Lower leg skin (tissue), 4 donors: ENCODE results near the gene TMEM31. TPM values are rescaled to one million over a fixed set of nuclear protein-coding genes. Genes with fewer than 3 reads are reported as not detected.
"Not testable (repeated sequence)": the region's sequence is repeated elsewhere in the genome, so short reads cannot be mapped to it uniquely, and the experiment has no call there.

Experiments
- DNase-seq, 2 donors: peaks; one replicate each; pipeline ENCODE4 v3.0.0-alpha.2; 2019; ENCODE audit warnings: low spot score in 2 of 2
- H3K4me3 ChIP-seq: fragments of 200-600 bp; sonication (generic); 2 replicates; pipeline ENCODE4 v1.5.1; 2017; ENCODE audit warnings: mild to moderate bottlenecking, low read depth; ENCODE audit not compliant: poor library complexity, severe bottlenecking
- POLR2A ChIP-seq, 2 donors: fragments of 450-650 bp; IDR thresholded peaks; one replicate each; pipeline ENCODE4 v1.6.1; 2016 to 2017; ENCODE audit warnings: antibody characterized with exemption in 2 of 2, mild to moderate bottlenecking in 1 of 2, moderate library complexity in 1 of 2
- WGBS, 2 donors: methylation state at CpG; one replicate each; pipeline ENCODE4 v1.1.5; 2018; 5-methylcytosine and 5-hydroxymethylcytosine counted together
- intact Hi-C: fragments of 100-400 bp; cut with DNase I; formaldehyde crosslinking; loops from one replicate; pipeline ENCODE4 v1.15.0; 2023; ENCODE audit warnings: low total_unique reads
- total RNA-seq, 4 donors: library from RNA; depleted of rRNA; stranded (reverse); fragments of >200 nt; gene quantifications; one replicate each; pipeline ENCODE4 v1.1.0, GENCODE V29; 2016
- TF ChIP-seq, protein P1 (sequence below), 3 donors: fragments of 450-650 bp; IDR thresholded peaks; one replicate each; pipeline ENCODE4 v1.5.1; 2016; ENCODE audit warnings: antibody characterized with exemption in 3 of 3, mild to moderate bottlenecking in 3 of 3, moderate library complexity in 2 of 3

Gene TMEM31
- total RNA-seq, 4 donors from 2014 or later: not detected

DNA sequence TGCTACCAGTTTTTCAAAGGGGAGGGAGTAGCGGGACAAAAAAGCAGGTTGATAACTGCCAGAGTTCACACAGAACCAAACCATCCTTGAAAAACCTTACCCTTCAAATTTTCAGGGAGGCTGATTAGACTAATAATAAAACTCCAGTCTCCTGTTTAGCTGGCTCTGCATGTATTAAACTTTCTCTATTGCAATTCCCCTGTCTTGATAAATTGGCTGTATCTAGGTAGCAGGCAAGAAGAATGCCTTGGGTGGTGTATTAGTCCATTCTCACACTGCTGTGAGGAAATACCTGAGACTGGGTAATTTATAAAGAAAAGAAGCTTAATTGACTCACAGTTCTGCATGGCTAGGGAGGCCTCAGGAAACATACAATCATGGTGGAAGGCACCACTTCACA lies 47.8 kb downstream of the TMEM31 start:
- intact Hi-C loops: no loop called here
- DNase-seq: no peak
- 93 to 95% methylated on average over 1 of the region's 1 CpG for WGBS, 2 donors
- H3K4me3 ChIP-seq: no peak overlapping the region
- TF ChIP-seq, protein P1, sequence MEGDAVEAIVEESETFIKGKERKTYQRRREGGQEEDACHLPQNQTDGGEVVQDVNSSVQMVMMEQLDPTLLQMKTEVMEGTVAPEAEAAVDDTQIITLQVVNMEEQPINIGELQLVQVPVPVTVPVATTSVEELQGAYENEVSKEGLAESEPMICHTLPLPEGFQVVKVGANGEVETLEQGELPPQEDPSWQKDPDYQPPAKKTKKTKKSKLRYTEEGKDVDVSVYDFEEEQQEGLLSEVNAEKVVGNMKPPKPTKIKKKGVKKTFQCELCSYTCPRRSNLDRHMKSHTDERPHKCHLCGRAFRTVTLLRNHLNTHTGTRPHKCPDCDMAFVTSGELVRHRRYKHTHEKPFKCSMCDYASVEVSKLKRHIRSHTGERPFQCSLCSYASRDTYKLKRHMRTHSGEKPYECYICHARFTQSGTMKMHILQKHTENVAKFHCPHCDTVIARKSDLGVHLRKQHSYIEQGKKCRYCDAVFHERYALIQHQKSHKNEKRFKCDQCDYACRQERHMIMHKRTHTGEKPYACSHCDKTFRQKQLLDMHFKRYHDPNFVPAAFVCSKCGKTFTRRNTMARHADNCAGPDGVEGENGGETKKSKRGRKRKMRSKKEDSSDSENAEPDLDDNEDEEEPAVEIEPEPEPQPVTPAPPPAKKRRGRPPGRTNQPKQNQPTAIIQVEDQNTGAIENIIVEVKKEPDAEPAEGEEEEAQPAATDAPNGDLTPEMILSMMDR (IDR thresholded peaks at IDR 0.05): no peak
- no peak for TF ChIP-seq POLR2A (IDR thresholded peaks at IDR 0.05)

DNA sequence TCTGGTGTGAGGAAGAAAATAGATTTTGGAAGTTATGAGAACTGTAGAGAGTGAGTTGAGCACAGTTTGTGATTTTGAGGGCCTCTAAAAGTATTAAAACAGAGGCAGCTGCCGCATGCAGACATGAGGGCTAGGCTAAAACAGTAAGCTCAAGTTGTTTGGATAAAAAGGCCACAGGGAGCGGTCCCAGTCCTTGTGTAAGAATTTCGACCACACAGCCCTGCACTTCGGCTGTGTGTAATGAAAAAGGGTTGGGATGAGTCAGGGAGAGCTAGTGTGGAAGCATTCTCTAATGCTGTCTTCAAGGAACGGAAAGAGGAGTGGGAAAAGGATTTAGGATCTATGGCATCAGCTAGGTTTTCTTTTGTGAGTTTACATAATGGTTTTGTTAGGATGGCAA lies 52.8 kb downstream of the TMEM31 start:
- DNase-seq, intact Hi-C loops, H3K4me3 ChIP-seq: not testable (repeated sequence)
- 72 to 83% methylated on average over 5 of the region's 5 CpGs for WGBS, 2 donors

Other genes starting within 250 kb of the TMEM31 start
- gene RAB40A, start 191.4 kb upstream of the TMEM31 start, total RNA-seq: under 1 TPM; 0.13 to 0.84 (median 0.38) TPM
- 10 to 100 TPM; 63.7 to 98.8 (median 80.4) TPM for gene TCEAL4, start 125.4 kb upstream of the TMEM31 start, total RNA-seq
- gene TCEAL3, start 102.9 kb upstream of the TMEM31 start, total RNA-seq: 10 to 100 TPM; 18.4 to 21.5 (median 19.5) TPM
- 10 to 100 TPM; 27.3 to 44.2 (median 38.6) TPM for gene TCEAL1, start 81.9 kb upstream of the TMEM31 start, total RNA-seq
- 100 to 1,000 TPM; 150 to 203 (median 193) TPM for gene MORF4L2, start 24.2 kb upstream of the TMEM31 start, total RNA-seq
- gene PLP1, start 65.9 kb downstream of the TMEM31 start, total RNA-seq: 10 to 100 TPM in 2 of 4 donors, 1 to 10 TPM in 2; 5.4 to 15.7 (median 10.6) TPM
- gene RAB9B, start 121.3 kb downstream of the TMEM31 start, total RNA-seq: under 1 TPM; 0.11 to 0.55 (median 0.32) TPM